GM19467 (cell line): ENCODE results near the gene FPGS.

Experiments
- ATAC-seq: cut with Tn5 transposase; IDR thresholded peaks from one replicate; pipeline ENCODE4 v1.9.1; 2021; ENCODE audit warnings: mild to moderate bottlenecking, moderate library complexity; ENCODE audit not compliant: unreplicated experiment

The FPGS gene

DNA sequence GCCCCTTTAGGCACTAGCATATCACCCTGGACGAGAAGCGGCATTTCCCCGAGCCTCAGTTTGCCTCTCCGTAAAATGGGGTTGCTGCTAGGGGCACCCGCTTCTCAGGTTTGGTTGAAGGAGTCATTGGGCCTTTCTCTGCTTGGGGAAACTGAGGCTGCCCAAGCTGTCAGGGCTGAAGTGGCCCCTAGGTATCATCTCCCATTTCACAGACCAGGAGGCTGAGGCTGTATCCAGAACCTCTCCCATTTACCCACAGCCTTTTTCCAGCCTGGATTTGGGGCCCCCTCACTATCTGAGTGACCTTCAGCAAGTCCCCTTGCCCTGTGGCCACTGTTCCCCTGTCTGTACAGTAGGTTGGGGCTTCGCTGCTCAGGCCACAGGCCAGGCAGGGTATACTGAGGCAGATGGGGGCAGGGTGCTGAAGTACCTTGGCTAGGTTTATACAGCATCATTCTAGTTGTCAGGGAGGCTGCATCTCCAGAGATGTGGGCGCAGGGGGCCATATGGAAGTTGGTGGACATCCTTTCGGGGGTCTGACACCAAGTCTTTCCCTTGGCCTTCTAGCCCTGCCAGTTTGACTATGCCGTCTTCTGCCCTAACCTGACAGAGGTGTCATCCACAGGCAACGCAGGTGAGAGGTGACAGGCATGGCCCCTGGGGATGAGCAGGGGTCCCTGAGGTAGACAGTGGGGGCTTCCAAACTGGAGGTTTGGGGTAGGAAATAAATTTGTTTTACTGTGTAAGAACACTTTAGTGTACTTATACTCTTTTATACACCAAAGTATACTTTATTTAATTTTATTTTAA lies 7.9 kb downstream of the FPGS start:
- no peak for ATAC-seq

DNA sequence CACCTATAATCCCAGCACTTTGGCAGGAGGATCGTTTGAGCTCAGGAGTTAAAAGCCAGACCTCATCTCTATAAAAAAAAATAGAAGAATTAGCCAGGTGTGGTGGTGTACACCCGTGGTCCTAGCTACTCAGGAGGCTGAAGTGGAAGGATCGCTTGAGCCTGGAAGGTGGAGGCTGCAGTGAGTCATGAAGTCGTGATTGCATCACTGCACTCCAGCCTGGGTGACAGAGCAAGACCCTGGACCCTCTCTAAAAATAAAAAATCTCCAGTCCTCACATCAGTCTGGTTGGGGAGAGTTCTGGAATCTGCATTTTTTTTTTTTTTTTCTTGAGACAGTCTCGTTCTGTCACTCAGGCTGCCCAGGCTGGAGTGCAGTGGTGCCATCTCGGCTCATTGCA lies 9.3 kb downstream of the FPGS start:
- ATAC-seq, result no peak

DNA sequence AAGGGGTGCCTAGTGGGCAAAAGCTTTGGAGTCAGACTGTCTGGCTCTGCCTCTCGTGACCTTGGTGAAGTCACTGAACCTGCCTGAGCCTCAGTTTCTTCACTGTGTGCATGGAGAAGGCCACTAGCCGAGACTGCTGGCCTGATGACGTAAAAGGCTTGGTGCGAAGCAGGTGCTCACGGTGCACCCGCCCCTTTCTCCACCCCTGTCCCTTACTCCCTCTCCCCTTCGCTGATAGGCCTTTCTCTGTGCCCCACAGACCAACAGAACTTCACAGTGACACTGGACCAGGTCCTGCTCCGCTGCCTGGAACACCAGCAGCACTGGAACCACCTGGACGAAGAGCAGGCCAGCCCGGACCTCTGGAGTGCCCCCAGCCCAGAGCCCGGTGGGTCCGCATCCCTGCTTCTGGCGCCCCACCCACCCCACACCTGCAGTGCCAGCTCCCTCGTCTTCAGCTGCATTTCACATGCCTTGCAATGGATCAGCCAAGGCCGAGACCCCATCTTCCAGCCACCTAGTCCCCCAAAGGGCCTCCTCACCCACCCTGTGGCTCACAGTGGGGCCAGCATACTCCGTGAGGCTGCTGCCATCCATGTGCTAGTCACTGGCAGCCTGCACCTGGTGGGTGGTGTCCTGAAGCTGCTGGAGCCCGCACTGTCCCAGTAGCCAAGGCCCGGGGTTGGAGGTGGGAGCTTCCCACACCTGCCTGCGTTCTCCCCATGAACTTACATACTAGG lies 10.4 kb downstream of the FPGS start:
- ATAC-seq, result no peak

DNA sequence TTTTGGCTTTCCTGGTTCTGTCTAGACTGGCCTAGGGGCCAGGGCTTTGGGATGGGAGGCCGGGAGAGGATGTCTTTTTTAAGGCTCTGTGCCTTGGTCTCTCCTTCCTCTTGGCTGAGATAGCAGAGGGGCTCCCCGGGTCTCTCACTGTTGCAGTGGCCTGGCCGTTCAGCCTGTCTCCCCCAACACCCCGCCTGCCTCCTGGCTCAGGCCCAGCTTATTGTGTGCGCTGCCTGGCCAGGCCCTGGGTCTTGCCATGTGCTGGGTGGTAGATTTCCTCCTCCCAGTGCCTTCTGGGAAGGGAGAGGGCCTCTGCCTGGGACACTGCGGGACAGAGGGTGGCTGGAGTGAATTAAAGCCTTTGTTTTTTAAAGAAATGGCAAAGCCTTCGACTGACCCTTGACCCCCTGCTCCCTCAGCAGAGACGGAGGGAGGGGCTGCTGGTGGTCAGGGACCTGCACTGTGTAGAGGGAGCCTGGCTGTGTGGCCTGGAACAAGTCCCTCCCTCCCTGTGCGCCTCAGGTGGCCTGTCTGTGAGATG lies 11.1 kb downstream of the FPGS start:
- ATAC-seq, result no peak

DNA sequence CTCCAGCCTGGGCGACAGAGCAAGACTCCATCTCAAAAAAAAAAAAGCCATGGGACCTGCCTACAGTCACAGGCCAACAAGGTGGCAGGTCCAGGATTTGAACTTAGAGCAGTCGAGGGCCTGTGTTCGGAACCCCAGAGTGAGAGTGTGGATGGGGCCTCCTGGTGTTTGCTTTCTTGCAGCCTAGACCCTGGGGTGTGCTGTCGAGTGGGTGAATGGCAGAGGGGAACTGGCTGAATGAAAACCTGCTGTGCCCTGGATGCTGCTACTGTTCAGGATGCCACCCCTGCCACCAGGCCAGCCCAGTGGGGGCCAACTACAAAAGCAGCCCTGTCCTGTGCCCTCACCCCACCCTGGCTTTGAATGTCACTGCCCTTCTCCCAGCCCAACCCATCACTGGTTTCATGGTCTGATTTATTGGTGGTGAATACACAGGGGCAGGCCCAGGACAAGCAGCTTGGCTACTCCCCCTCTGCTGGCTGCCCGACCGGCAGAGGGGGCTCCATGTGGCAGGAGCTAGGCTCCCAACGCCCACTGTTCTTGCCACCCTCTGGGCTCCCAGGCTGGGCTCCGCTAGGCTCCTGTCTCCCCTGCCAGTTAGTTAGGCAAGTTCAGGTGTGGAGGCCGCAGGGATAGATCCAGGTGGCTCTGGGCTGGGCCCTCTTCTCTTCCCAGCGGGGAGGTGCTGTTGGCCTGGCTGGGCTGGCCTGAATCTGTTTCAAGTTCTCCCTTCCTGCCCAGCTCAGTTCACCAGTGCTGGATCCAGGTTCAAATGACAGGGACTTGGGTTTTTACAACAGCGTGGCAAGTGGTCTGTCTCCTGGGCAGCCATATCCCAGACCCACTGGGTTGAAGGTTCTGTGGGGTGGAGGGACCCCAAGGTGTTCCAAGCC lies 12.2 kb downstream of the FPGS start:
- ATAC-seq, result no peak

DNA sequence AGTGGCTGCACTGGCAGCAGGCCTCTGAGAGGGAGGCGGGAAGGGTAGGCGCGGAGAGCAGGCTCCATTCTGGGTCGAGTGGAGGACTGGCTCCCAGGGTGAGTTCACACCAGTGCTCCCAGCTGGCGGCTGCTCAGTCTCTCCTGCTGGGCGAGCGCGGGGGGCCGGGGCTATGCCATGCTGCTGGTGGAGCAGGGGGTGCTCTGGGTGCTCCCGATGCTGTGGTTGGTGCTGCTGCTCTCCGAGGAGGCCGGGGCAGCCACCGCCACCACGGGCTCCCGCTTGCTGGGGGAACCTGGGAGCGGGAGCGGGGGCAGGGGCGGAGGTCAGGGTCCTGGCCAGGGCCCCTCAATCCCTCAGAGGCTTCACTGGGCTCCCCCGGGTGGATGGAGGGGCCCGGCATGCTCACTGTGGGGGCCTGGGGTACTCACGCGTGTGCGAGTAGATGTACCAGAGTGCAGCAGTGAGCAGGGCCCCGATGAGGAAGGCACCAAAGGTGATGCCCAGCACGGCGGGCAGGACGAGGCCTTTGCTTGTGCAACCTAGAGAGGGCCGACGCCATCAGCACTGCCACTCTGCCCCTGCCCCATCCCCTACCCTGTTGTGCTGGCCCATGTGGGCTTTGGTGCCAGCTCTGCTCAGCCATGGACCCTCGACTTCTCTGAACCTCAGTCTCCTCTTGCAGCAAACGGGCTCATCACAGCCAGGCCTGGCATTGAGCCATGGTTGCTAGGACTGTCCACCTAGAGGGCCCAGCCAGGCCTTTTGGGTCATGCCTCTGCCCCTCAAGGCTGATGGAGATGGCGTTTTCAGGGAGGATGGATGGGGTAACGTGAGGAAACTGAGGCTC lies 13.1 kb downstream of the FPGS start:
- ATAC-seq, result no peak

DNA sequence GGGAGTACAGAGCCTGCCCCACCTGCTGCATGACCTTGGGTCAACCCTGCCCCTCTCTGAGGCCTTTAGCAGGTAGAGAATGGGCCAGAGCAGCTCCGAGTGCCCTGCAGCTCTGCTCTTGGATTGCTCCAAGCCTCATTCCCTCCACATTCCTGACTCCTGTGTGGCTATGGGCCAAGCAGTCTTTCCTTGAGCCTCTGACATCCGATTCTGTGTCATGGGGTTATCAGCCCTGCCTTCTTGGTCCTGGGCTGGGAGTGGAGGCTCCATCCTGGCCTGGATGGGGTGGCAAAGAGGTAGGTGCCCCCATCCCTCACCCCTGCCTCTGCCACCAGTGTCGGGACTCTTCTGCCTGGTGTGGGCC lies 13.7 kb downstream of the FPGS start:
- no peak for ATAC-seq

DNA sequence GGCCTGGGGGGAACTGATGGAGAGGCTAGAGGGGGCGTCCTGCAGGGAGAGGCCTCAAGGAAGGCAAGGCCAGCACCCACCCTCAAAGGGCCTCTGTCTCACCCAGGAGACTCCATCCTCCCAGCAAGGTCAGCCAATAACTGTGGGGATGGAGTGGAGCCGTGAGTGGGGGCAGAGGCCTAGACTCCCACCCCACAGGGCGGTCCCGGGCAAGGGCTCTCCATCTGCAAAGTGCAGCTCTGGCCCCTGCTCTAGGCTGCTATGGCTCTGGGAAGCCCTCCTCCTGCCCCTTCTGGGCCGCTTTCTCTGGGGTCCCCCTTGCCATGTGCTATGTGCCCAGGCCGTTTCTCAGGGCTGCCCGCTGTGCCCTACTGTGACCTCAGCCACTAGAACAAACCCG lies 14.0 kb downstream of the FPGS start:
- no peak for ATAC-seq

DNA sequence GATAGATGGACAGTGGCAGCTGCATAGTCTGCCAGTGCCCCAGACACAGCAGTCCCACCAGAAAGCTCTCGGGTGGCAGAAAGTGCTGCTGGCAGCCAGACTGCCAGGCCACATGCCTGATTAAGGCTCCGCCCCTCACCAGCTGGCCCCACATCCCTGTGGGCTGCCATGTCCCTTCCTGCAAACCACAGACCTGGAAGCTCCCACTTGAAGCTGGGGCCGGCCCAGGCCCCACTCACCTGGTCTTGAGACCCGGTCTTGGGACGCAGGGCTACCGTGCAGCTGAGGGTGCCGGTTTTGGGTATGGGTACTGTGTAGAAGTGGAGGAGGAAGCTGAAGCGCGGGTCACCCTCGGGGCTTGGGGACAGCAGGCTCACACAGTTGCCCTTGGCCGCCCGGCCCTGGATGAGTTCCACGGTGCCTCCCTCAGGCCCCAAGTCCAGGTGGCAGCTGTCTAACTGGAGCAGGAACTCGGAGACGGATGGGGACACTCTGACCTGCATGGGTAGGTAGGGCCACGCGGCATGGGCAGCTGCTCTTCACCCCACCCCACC lies 15.3 kb downstream of the FPGS start:
- ATAC-seq, result no peak

DNA sequence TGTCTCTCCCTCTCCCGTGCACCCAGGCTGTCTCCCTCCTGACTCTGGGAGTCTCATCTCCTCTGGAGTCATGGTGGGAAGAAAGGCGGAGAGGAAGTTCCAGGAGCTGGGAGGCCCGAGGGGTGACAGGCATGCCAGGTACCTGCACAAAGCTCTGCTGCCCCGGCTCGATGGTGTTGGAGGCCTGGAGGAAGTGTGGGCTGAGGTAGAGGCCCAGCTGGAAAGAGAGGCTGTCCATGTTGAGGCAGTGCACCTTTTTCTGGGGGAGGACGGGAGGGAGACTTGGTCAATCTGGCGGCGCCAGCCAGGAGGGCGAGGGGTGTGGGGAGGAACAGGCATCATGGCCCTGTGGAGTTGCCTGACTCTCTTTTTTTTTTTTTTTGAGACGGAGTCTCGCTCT lies 15.9 kb downstream of the FPGS start:
- ATAC-seq, result no peak

DNA sequence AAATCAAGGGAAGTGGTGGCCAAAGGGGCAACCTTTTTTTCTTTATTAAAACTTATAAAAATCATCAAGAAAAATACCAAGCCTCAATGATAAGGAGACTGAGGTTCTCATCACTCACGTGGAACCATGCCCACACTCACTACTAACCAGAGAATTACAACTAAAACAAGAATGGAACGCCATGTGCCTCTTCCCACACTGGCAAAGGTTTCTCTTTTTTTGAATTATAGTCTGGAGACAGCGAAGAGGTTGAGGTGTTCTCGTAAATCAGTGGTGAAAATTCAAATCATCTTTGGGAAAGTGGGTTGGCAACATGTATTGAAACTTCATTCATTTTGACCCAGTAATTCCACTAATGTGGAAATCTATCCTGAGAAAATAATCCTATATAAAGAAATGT lies 19.4 kb downstream of the FPGS start:
- ATAC-seq, result no peak

DNA sequence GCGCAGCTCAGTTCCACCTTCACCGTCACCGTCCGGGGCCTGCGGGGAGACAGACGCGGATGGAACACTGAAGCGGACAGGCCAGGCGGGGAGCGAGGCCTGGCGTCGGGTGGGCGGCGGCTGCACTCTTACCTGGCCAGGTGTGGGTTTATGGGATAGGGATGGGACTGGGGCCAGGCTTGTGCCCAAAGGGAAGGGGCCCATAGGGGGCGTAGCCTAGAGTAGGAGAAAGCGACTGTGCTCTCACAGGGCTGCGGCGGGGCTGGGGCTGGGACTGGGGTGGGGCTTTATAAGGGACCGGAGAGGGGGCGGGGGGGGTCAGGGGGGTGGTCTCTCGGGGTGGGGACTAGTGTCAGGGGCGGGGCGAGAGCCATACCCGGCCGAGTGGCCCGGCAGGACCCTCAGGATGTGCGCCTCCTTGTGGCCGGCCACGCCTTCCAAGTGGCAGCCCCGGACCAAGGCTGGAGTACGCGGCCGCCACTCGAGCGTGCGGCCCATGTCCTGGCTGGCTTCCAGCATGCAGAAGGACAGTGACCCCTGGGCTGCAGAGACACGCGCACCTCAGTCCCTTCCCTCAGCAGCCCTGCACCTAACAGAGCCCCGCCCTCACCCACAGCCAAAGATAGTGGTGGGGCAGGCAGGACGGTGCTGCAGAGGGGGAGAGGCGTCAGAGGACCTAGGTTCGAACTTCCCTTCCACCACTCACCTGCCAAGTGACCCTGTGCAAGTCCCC lies 22.8 kb downstream of the FPGS start:
- no peak for ATAC-seq

DNA sequence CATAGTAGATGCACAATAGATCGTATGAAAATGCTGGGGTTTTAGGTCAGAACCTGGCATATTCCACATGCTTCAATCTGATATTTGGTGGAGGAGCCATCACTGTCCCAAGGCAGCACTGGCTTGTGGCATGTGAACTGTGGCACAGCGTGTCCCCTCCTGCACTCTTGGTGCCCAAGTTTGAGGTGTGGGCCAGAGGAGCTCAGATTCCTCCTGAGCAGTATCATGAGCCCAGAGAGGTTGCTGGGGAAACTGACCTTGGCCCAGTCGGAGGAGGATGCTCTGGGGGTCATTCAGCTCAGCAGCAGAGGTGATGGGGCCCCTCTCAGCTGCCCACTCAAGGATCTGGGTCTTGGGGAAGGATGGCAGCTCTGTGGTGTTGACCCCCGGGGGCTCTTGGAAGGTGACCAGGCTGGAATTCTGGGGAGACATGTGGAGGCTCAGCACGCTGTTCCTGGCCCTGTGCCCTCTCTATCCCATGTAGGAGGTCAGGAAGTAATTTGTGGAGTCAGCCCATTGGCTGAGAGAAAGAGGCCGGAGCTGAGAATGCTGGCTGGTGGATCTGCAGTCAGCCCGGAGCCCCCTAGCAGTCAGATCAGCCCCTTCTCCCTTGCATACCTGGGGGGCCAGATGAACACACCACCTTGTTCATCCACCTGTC lies 23.7 kb downstream of the FPGS start:
- ATAC-seq, result no peak

DNA sequence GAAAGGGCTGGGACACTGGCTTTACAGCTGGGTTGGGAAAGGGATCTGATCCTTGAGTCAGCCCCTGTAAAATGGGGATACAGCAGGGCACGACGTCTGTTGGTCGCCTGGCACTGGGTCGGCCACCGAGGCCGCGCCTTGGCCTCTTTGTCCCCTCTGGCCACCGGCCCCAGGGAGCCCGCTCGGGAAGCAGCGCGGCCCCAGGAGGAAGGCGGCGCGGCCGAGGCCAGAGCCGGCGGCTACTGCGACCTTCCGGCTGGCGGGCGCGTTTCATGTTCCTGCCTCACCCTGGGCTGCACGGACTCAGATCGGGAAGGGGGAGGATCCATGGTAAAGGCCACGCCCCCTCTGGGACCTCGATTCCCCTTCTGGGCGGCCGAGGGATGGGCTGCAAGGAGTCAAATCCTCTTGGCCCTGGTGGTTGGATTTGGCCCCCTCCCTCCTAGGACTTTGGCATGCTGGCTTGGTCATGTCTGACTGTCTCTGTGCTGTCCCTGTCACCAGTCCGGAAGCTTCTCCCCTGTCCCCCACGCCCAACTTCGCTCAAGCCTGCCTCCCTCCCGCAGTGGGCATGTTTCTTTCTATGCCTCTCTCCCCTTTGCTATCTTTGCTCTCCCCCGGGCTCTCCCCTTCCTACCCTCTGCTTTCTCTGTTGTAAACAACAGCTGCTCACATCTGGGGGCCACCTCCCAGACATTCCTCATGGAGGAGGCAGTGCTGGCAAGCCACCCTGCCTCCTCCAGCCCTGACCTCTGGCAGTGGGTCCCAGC lies 25.8 kb downstream of the FPGS start:
- ATAC-seq, result no peak

DNA sequence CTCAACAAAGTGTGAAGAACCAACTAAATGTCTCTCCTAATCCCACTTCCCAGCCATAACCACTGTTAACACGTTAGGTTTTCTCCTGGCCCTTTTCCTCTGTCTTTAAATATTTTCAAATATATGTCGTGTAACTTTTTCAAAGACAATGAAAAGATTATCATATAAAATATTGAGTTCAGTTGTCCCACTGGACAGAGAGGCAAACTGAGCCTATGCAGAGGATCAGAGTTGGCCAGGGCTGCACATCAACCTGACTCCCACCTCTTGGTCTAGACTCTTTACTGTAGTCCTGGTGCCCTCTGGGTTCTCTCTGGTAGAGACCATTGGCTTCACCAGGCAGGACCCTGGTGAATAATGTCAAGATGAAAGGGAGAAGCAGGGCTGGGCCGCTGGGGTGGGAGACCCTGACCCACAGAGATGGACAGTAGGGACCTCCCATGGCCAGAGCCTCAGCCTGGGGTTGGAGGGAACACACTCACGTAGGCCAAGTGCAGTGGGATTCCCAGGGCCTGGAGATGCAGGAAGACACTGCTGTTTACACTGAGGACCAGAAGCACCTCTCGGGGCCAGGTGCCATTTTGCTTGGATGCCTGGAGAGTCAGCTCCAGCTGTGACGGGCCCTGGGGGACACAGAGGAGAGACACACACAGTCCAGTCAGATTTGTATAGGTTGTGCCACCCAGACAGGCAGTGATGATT lies 26.7 kb downstream of the FPGS start:
- ATAC-seq, result no peak

DNA sequence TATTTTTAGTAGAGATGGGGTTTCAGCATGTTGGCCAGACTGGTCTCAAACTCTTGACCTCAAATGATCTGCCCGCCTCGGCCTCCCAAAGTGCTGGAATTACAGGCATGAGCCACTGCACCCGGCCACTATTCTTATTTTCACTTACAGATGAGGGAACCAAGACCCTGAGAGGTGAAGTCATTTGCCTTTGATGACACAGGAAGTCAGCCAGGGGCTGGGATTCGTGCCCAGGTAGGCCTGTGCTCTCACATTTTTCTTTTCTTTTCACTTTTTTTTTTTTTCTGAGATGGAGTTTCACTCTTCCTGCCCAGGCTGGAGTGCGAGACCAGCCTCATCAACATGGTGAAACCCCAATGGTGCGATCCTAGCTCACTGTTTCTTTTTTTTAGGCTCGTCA lies 29.6 kb downstream of the FPGS start:
- ATAC-seq, result no peak

DNA sequence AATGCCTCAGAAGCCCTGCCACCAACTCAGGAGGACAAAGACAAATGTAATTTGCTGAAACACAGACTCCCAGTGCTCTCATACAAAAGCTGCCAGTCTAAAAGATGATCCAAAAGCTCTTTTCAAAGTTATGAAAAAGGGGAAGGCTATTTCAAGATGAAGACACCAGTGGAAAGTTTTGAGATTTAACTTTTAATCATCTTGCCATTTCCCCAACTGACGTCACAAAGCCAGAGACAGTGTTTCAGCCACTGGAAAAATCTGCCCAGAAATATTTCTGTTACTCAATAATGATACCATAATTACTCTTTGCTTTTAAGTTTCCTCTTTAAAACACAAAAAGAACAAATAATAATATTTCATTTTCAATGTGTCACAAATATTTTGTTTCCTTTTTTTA lies 30.9 kb downstream of the FPGS start:
- no peak for ATAC-seq
